Motor neuron (in vitro differentiated cells): ENCODE measurements around the gene LTBP1. TPM values are rescaled to one million over a fixed set of nuclear protein-coding genes. Genes with fewer than 3 reads are reported as not detected.
A peak's percentile ranks its signal among the peaks of the same experiment; 100 is the strongest.
"Not testable (repeated sequence)": the region's sequence is repeated elsewhere in the genome, so short reads cannot be mapped to it uniquely, and the experiment has no call there.

Source experiments
- ATAC-seq, 8 experiments: fragments of 200-7000 bp; cut with Tn5 transposase; replicated peaks in 6 of 8; 2 replicates each; pipeline ENCODE4 v1.8.0; 2021; ENCODE audit warnings: mild to moderate bottlenecking in 8 of 8, moderate library complexity in 8 of 8
- H3K27ac ChIP-seq, 2 donors: fragments of 250-450 bp; sonication (Bioruptor Pico); 2 replicates each; pipeline ENCODE4 v1.9.0; 2021; ENCODE audit warnings: antibody characterized with exemption in 2 of 2, mild to moderate bottlenecking in 2 of 2, moderate library complexity in 1 of 2
- H3K4me1 ChIP-seq, 2 donors: fragments of 250-450 bp; sonication (Bioruptor Pico); replicated peaks in 1 of 2; 2 replicates each; pipeline ENCODE4 v1.6.1; 2021; ENCODE audit warnings: antibody characterized with exemption in 2 of 2, mild to moderate bottlenecking in 2 of 2, moderate library complexity in 1 of 2
- H3K4me3 ChIP-seq, 5 donors: fragments of 250-450 bp; sonication (Bioruptor Pico); 2 replicates each; pipeline ENCODE4 v1.9.0; 2021; ENCODE audit warnings: antibody characterized with exemption in 5 of 5, mild to moderate bottlenecking in 5 of 5, moderate library complexity in 4 of 5
- WGBS, 10 experiments: fragments of 450-650 bp; shearing (Covaris generic); methylation state at CpG; one replicate each; pipeline ENCODE4 v1.0.0; 2022; 5-methylcytosine and 5-hydroxymethylcytosine counted together
- in situ Hi-C, 9 experiments: fragments of 400-800 bp; cut with MboI; loops; one replicate each; pipeline ENCODE4 v1.15.0; 2021; ENCODE audit warnings: low sequenced_read_pairs in 9 of 9, low pct_unique_long_range_greater_than_20kb in 2 of 9; ENCODE audit not compliant: unreplicated experiment in 9 of 9
- total RNA-seq, 8 experiments: library from RNA; unstranded; fragments of 300-600 nt; gene quantifications; 2 replicates each; pipeline versions ENCODE4 v1.2.3 to v1.2.4, GENCODE V29; 2022

LTBP1 gene
- total RNA-seq, 8 experiments from 2014 or later = 2.8 to 692 (median 20.8) TPM

GRCh38 chr2:33377048-33377447 is 430.3 kb downstream of the LTBP1 start:
- ATAC-seq = no peak
- WGBS, 10 experiments = 80 to 100% (median 97%) methylated on average over 1 to 6 of the region's 6 CpGs; no CpG with 5 or more reads in 1 of the 10 experiments
- in situ Hi-C loops = loop anchor here in 1 of 9 experiments (25.0 kb wide), 1 partner anchor 340 kb away; no protein-coding TSS in a partner anchor
- no peak overlapping the region for H3K27ac ChIP-seq
- H3K4me1 ChIP-seq = peaks cover 2 to 4% of the 10 kb centered on the region in 2 donors
- no peak overlapping the region for H3K4me3 ChIP-seq

- Histone ChIP-seq H3K4me3 (no peak overlapping the region), H3K27ac (no peak overlapping the region), H3K4me1 (peaks cover 2 to 4% of the 10 kb centered on the region in 2 donors)
- 18 to 100% (median 46%) methylated on average over 1 to 4 of the region's 4 CpGs for WGBS, 10 experiments
- ATAC-seq = peak in 4 of 8 experiments; percentile 32 to 69 (median 51)
- in situ Hi-C loops = loop anchor here in 1 of 9 experiments (25.0 kb wide), 1 partner anchor 341 kb away; no protein-coding TSS in a partner anchor
These were observed 431.9 kb downstream of the LTBP1 start for GRCh38 chr2:33378556-33379210.

- H3K4me1 ChIP-seq = peaks cover 2 to 6% of the 10 kb centered on the region in 2 donors
- ATAC-seq = no peak
- H3K4me3 ChIP-seq = no peak overlapping the region
- no peak overlapping the region for H3K27ac ChIP-seq
- in situ Hi-C loops = loop anchor here in 1 of 9 experiments (25.0 kb wide), 1 partner anchor 343 kb away; no protein-coding TSS in a partner anchor
- 54 to 94% (median 83%) methylated on average over 1 to 8 of the region's 8 CpGs for WGBS, 10 experiments
These were observed 433.4 kb downstream of the LTBP1 start for GRCh38 chr2:33380001-33380609.

DNA sequence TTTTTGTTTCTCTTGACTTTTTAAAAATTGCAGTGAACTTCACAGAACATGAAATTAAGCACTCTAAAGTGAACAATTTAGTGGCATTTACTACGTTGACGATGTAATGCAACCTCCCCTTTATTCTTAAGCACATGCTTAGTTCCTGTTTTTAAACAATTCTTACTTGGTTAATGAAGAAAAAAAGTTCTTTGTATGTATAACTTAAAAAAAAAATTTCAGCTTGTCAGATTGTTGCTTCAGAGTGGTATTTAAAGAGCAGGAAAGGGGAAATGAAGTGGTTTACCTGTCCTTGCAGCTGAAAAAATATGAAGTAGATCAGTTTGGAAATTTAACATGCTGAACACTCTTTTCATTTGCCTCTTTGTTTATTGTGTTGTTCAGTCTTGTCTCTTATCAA is 434.0 kb downstream of the LTBP1 start:
- in situ Hi-C loops = loop anchor here in 1 of 9 experiments (25.0 kb wide), 1 partner anchor 343 kb away; no protein-coding TSS in a partner anchor
- ATAC-seq = no peak
- peaks cover 2 to 6% of the 10 kb centered on the region in 2 donors for H3K4me1 ChIP-seq
- 78 to 100% (median 95%) methylated on average over 2 of the region's 2 CpGs; no CpG with 5 or more reads in 1 of the 10 experiments for WGBS, 10 experiments
- H3K4me3 ChIP-seq = no peak overlapping the region
- no peak overlapping the region for H3K27ac ChIP-seq

GRCh38 chr2:33381301-33381858 is 434.6 kb downstream of the LTBP1 start:
- 51 to 87% (median 83%) methylated on average over 1 to 4 of the region's 4 CpGs; no CpG with 5 or more reads in 1 of the 10 experiments for WGBS, 10 experiments
- H3K4me3 ChIP-seq = no peak overlapping the region
- in situ Hi-C loops = loop anchor here in 1 of 9 experiments (25.0 kb wide), 1 partner anchor 344 kb away; no protein-coding TSS in a partner anchor
- H3K27ac ChIP-seq = no peak overlapping the region
- peak in 5 of 8 experiments; percentile 47 to 96 (median 73) for ATAC-seq
- peaks cover 2 to 6% of the 10 kb centered on the region in 2 donors for H3K4me1 ChIP-seq

DNA sequence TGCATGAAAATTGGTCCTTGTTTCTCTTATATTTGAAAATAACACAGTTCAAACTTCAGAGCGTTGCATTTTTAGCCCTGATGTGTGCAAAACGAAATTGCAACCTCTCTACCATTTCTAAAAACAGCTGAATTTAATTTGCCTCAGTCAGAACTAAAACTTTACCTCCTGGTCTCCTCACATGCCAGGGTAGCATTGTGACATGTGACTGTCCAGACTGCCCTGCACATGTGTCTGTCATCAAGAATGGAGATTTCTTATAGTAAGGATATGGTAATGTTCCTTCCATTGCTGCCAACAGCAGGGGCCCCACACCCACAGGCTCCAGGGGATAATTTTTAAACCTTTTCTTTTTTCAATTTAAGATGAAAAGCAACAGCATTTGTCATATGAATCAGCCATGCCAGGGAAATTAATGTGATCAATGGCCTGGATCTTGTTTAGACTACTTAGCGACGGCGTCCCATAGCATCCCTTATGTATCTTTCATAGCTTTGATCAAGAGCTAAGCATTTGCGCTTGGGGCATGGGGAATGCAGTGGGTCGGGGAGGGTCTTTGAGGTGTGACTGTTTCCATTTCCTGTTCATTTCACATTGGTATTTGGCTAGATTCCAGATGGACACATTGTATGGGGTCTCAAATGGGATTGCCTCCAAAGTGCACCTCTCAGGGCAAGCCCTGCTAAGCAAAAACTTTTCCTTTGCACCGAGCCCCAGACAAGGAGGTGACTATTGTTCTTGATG is 437.3 kb downstream of the LTBP1 start:
- peak in 3 of 8 experiments; percentile 42 to 96 (median 84) for ATAC-seq
- H3K4me3 ChIP-seq = no peak overlapping the region
- H3K4me1 ChIP-seq = peaks cover 5 to 6% of the 10 kb centered on the region in 2 donors
- WGBS, 10 experiments = 0 to 87% (median 67%) methylated on average over 1 to 5 of the region's 8 CpGs; no CpG with 5 or more reads in 2 of the 10 experiments
- in situ Hi-C loops = loop anchor here in 1 of 9 experiments (25.0 kb wide), 1 partner anchor 347 kb away; no protein-coding TSS in a partner anchor
- no peak overlapping the region for H3K27ac ChIP-seq

GRCh38 chr2:33384599-33384961 is 437.8 kb downstream of the LTBP1 start:
- in situ Hi-C loops = loop anchor here in 1 of 9 experiments (25.0 kb wide), 1 partner anchor 347 kb away; no protein-coding TSS in a partner anchor
- Histone ChIP-seq H3K4me3 (no peak overlapping the region), H3K27ac (no peak overlapping the region), H3K4me1 (peaks cover 2 to 6% of the 10 kb centered on the region in 2 donors)
- peak in 1 of 8 experiments; percentile 10 for ATAC-seq
- WGBS, 10 experiments = 15 to 100% (median 72%) methylated on average over 1 to 2 of the region's 2 CpGs; no CpG with 5 or more reads in 4 of the 10 experiments

- H3K27ac ChIP-seq = no peak overlapping the region
- peaks cover 2% of the 10 kb centered on the region in 2 donors for H3K4me1 ChIP-seq
- in situ Hi-C loops = loop anchor here in 1 of 9 experiments (25.0 kb wide), 1 partner anchor 352 kb away; no protein-coding TSS in a partner anchor
- H3K4me3 ChIP-seq = no peak overlapping the region
- no peak for ATAC-seq
- whole genome bisulfite sequencing, 10 experiments = 97 to 100% (median 99%) methylated on average over 1 to 6 of the region's 14 CpGs; no CpG with 5 or more reads in 4 of the 10 experiments
These were observed 442.2 kb downstream of the LTBP1 start for GRCh38 chr2:33388996-33389395.

DNA sequence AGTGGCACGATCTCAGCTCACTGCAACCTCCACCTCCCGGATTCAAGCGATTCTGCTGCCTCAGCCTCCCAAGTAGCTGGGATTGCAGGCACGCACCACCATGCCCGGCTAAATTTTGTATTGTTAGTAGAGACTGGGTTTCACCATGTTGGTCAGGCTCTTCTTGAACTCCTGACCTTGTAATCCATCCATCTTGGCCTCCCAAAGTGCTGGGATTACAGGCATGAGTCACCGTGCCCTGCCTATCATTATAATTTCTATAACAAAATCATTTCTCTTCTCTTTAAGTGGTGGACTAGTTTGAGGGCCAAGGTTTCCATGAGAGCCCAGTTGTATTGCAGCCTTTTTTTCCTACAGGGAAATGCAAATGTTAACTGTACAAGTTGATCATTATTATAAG is 442.9 kb downstream of the LTBP1 start:
- H3K4me3 ChIP-seq, H3K4me1 ChIP-seq, H3K27ac ChIP-seq: not testable (repeated sequence)
- in situ Hi-C loops = loop anchor here in 1 of 9 experiments (25.0 kb wide), 1 partner anchor 352 kb away; no protein-coding TSS in a partner anchor
- WGBS, 10 experiments = 60 to 100% (median 100%) methylated on average over 1 to 6 of the region's 6 CpGs; no CpG with 5 or more reads in 3 of the 10 experiments
- peak in 1 of 8 experiments; percentile 38 for ATAC-seq

- peak in 1 of 8 experiments; percentile 57 for ATAC-seq
These were observed 444.9 kb downstream of the LTBP1 start for GRCh38 chr2:33391529-33392255.

DNA sequence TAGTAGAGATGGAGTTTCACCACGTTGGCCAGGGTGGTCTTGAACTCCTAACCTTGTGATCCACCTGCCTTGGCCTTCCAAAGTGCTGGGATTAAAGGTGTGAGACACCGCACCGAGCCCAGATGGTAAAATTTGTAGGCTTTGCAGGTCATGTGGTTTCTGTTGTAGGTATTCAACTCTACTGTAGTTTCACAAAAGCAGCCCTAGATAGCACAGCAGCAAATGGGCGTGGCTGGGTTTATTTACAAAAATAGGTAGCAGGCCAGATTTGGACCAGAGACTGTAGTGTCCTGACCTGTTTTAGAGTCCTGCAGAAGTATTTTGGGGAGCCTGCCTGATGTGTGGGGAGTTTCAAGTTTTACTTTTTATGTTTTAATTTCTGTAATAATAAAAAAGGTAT is 445.6 kb downstream of the LTBP1 start:
- in situ Hi-C loops = loop anchor here in 1 of 9 experiments (25.0 kb wide), 1 partner anchor 355 kb away; no protein-coding TSS in a partner anchor
- no peak for ATAC-seq
- Histone ChIP-seq H3K4me1 (peaks cover 0 to 2% of the 10 kb centered on the region in 2 donors), H3K27ac (no peak overlapping the region), H3K4me3 (no peak overlapping the region)
- 75 to 100% (median 97%) methylated on average over 1 to 4 of the region's 4 CpGs; no CpG with 5 or more reads in 2 of the 10 experiments for WGBS, 10 experiments

More at GRCh38 chr2:33391529-33392255, 444.9 kb downstream of the LTBP1 start:
- in situ Hi-C loops = loop anchor here in 1 of 9 experiments (25.0 kb wide), 1 partner anchor 354 kb away; no protein-coding TSS in a partner anchor
- 32 to 100% (median 72%) methylated on average over 2 to 4 of the region's 5 CpGs for WGBS, 10 experiments
- Histone ChIP-seq H3K27ac (no peak overlapping the region), H3K4me1 (peaks cover 0 to 2% of the 10 kb centered on the region in 2 donors), H3K4me3 (no peak overlapping the region)
